DOHH2 (cell line): ENCODE data around the gene PTF1A.

Source experiments
- CTCF ChIP-seq: fragments of 200-600 bp; sonication (generic); IDR thresholded peaks from one replicate; pipeline ENCODE4 v1.5.1; 2014; ENCODE audit warnings: antibody characterized with exemption, mild to moderate bottlenecking, low read depth, low read length; ENCODE audit not compliant: poor library complexity, severe bottlenecking
- EZH2phosphoT487 ChIP-seq: fragments of 200-600 bp; sonication (generic); IDR thresholded peaks from 2 replicates; pipeline ENCODE4 v1.6.1; 2017; ENCODE audit warnings: borderline replicate concordance, mild to moderate bottlenecking, antibody characterized with exemption, low read length, moderate library complexity, mixed read lengths

- no peak for TF ChIP-seq CTCF
- no peak for TF ChIP-seq EZH2phosphoT487
These were observed 9.7 kb downstream of the PTF1A start for GRCh38 chr10:23201837-23202236.
